GM12875 (cell line): ENCODE results near the gene CNTN5.

Source experiments
- H3K4me3 ChIP-seq: one replicate; pipeline ENCODE4 v1.5.1; 2011; ENCODE audit warnings: low read depth, low read length, control low read depth
- TF ChIP-seq, protein P1 (sequence below): IDR thresholded peaks from 2 replicates; pipeline ENCODE4 v1.5.1; 2011; ENCODE audit warnings: low read depth, mild to moderate bottlenecking, control low read depth, inconsistent platforms, low read length, moderate library complexity, borderline replicate concordance; ENCODE audit not compliant: insufficient read depth

CNTN5 gene

GRCh38 chr11:100354736-100355135 is 1334.0 kb downstream of the CNTN5 start:
- TF ChIP-seq, protein P1, sequence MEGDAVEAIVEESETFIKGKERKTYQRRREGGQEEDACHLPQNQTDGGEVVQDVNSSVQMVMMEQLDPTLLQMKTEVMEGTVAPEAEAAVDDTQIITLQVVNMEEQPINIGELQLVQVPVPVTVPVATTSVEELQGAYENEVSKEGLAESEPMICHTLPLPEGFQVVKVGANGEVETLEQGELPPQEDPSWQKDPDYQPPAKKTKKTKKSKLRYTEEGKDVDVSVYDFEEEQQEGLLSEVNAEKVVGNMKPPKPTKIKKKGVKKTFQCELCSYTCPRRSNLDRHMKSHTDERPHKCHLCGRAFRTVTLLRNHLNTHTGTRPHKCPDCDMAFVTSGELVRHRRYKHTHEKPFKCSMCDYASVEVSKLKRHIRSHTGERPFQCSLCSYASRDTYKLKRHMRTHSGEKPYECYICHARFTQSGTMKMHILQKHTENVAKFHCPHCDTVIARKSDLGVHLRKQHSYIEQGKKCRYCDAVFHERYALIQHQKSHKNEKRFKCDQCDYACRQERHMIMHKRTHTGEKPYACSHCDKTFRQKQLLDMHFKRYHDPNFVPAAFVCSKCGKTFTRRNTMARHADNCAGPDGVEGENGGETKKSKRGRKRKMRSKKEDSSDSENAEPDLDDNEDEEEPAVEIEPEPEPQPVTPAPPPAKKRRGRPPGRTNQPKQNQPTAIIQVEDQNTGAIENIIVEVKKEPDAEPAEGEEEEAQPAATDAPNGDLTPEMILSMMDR, result no peak

GRCh38 chr11:100356035-100356434 is 1335.3 kb downstream of the CNTN5 start:
- no peak overlapping the region for H3K4me3 ChIP-seq
- TF ChIP-seq, protein P1, result no peak

More at GRCh38 chr11:100354736-100355135, 1334.0 kb downstream of the CNTN5 start:
- H3K4me3 ChIP-seq, result no peak overlapping the region

DNA sequence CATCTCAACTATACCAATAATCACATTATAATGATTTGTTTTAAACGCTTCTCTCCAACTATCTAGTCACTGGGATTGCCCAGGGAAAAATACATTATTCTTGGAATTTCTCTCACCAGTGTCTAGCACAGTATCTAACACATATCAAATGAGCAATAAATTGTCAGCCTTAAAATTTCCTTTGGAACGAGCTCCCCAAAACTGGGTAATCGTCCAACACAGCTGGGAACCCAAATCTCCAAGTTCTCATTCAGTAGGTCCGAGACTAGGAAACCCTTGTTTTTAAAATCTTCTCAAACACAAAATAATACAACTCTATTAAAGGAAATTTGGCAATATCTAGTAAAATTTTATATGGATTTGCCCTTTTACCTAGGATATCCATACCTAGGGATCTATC is 1338.5 kb downstream of the CNTN5 start:
- no peak overlapping the region for H3K4me3 ChIP-seq
- TF ChIP-seq, protein P1, result no peak

DNA sequence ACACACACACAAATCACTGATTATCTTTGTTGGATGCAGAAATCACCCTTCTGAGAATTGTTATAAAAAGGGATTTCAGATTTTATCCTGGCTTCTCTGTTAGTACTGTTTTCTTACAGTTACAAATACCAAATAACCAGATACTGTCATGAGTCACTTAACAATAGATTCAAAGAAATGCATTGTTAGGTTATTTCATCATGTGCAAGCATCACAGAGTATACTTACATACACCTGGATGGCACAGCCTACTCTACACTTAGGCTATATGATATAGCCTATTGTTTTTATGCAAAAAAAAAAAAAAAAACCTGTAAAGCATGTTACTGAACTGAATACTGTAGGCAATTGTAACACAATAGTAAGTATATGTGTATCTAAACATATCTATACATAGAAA is 1347.1 kb downstream of the CNTN5 start:
- TF ChIP-seq, protein P1, result no peak
- no peak overlapping the region for H3K4me3 ChIP-seq

- no peak overlapping the region for H3K4me3 ChIP-seq
- TF ChIP-seq, protein P1, result no peak
These were observed 1362.7 kb downstream of the CNTN5 start for GRCh38 chr11:100383357-100383865.

GRCh38 chr11:100396266-100396665 is 1375.5 kb downstream of the CNTN5 start:
- TF ChIP-seq, protein P1, result no peak
- no peak overlapping the region for H3K4me3 ChIP-seq

DNA sequence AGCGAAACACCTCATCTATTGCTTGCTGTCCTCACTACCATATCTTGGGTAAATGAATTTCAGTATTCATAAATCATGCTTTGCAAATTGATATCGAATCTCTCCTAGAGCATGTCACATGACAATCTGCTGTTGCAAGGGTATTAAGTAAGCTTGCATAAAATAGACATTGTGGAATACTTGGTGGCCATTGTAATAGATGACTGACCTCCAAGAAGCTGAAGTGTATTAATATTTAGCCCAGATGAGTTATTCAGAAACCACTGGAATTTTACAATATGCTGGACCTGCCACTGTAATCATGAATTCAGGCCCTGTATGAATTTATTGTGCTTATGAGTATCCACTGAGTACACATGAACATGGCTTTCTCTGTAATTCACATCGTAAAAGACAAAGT is 1376.7 kb downstream of the CNTN5 start:
- no peak overlapping the region for H3K4me3 ChIP-seq
- TF ChIP-seq, protein P1, result no peak
